Endothelial cell of umbilical vein (primary cell): ENCODE results near the gene EBF4. TPM values are rescaled to one million over a fixed set of nuclear protein-coding genes. Genes with fewer than 3 reads are reported as not detected.

ENCODE experiments used
- BruUV-seq: library from RNA; stranded (reverse); fragments of 400-500 nt; replicated peaks from 2 replicates; lab custom pipeline; 2021; lab: Mats Ljungman, UMichigan
- CTCF ChIA-PET: fragments of 300-600, 350-600 bp; sonication (Branson Sonifier 250); formaldehyde crosslinking; loops from one replicate; lab custom pipeline; 2021; ENCODE audit warnings: antibody characterized with exemption, inconsistent platforms; lab: Charles Lee
- POLR2A ChIA-PET: fragments of 300-600, 350-600 bp; sonication (Branson Sonifier 250); formaldehyde crosslinking; loops from one replicate; lab custom pipeline; 2021; ENCODE audit warnings: antibody characterized with exemption, inconsistent platforms; lab: Charles Lee
- DNase-seq: peaks from one replicate; pipeline ENCODE4 v3.0.0-alpha.2; 2011; ENCODE audit warnings: low read depth, low spot score
- FAIRE-seq: peaks from 2 replicates; lab custom pipeline; 2011; peaks lifted over from hg19 to GRCh38; lab: Jason Lieb, UNC
- H2AFZ ChIP-seq: 2 replicates; pipeline ENCODE4 v1.6.0; 2012; ENCODE audit warnings: low read depth, low read length, control low read depth, inconsistent platforms
- H3K27ac ChIP-seq: 2 replicates; pipeline ENCODE4 v1.5.1; 2011; ENCODE audit warnings: low read depth, mild to moderate bottlenecking, control low read depth, low read length, moderate library complexity; ENCODE audit not compliant: insufficient read depth
- H3K27me3 ChIP-seq, 2 experiments: 2 replicates each; pipeline versions ENCODE4 v1.6.0 to v1.6.1; 2011; ENCODE audit warnings: low read length in 2 of 2, mixed read lengths in 1 of 2; ENCODE audit not compliant: control insufficient read depth in 2 of 2, insufficient read depth in 2 of 2
- H3K36me3 ChIP-seq, 2 experiments: 2 replicates in 1 of 2; 3 replicates in 1 of 2; pipeline ENCODE4 v1.5.1; 2011; ENCODE audit warnings: low read length in 2 of 2, mild to moderate bottlenecking in 1 of 2, moderate library complexity in 1 of 2; ENCODE audit not compliant: control insufficient read depth in 2 of 2, insufficient read depth in 2 of 2; ENCODE audit errors: extremely low read depth in 1 of 2
- H3K4me1 ChIP-seq: 3 replicates; pipeline ENCODE4 v1.5.1; 2011; ENCODE audit warnings: mild to moderate bottlenecking, low read length; ENCODE audit not compliant: control insufficient read depth, insufficient read depth; ENCODE audit errors: extremely low read depth
- H3K4me2 ChIP-seq: 2 replicates; pipeline ENCODE4 v1.6.1; 2011; ENCODE audit warnings: low read length, control low read depth, mixed read lengths; ENCODE audit not compliant: insufficient read depth
- H3K4me3 ChIP-seq, 3 experiments: fragments of 200-600 bp in 1 of 3; sonication (generic), shearing (Covaris generic) in 1 of 3; replicated peaks in 1 of 3; 2 replicates each; pipeline ENCODE4 v1.5.1; 2011 to 2016; ENCODE audit warnings: control low read depth in 3 of 3, low read length in 3 of 3, mild to moderate bottlenecking in 2 of 3, inconsistent platforms in 1 of 3, low read depth in 1 of 3, moderate library complexity in 1 of 3; ENCODE audit not compliant: insufficient read depth in 1 of 3
- H3K79me2 ChIP-seq: 2 replicates; pipeline ENCODE4 v1.6.0; 2012; ENCODE audit warnings: low read length, inconsistent platforms; ENCODE audit not compliant: control insufficient read depth, insufficient read depth
- H3K9ac ChIP-seq: replicated peaks from 2 replicates; pipeline ENCODE3; 2011; ENCODE audit warnings: low read length, control low read depth; ENCODE audit not compliant: insufficient read depth; ENCODE audit errors: extremely low read depth
- H3K9me1 ChIP-seq: replicated peaks from 3 replicates; pipeline ENCODE4 v1.6.0; 2011; ENCODE audit warnings: mild to moderate bottlenecking, low read length; ENCODE audit not compliant: control insufficient read depth, insufficient read depth; ENCODE audit errors: extremely low read depth
- H3K9me3 ChIP-seq: replicated peaks from 2 replicates; pipeline ENCODE4 v1.5.1; 2012; ENCODE audit warnings: low read length, inconsistent platforms; ENCODE audit not compliant: control insufficient read depth, insufficient read depth
- H4K20me1 ChIP-seq: replicated peaks from 2 replicates; pipeline ENCODE3; 2011; ENCODE audit warnings: mild to moderate bottlenecking, low read length; ENCODE audit not compliant: control insufficient read depth, insufficient read depth; ENCODE audit errors: extremely low read depth
- GATA2 ChIP-seq: IDR thresholded peaks from 2 replicates; pipeline ENCODE4 v1.7.0; 2011; ENCODE audit warnings: low read depth, mild to moderate bottlenecking, moderate library complexity, mixed read lengths, low read length; ENCODE audit not compliant: insufficient read length, insufficient read depth
- JUN ChIP-seq: IDR thresholded peaks from 2 replicates; pipeline ENCODE4 v1.6.1; 2011; ENCODE audit warnings: borderline replicate concordance, low read depth; ENCODE audit not compliant: insufficient read length, insufficient read depth
- MYC ChIP-seq: IDR thresholded peaks from one replicate; pipeline ENCODE4 v1.6.1; 2011; ENCODE audit warnings: mild to moderate bottlenecking, low read depth, low read length
- POLR2A ChIP-seq: IDR thresholded peaks from 2 replicates; pipeline ENCODE4 v1.6.1; 2012; ENCODE audit warnings: low read depth, mild to moderate bottlenecking, control low read depth, low read length
- POLR2AphosphoS5 ChIP-seq: IDR thresholded peaks from 2 replicates; pipeline ENCODE4 v1.6.1; 2012; ENCODE audit warnings: low read depth, mild to moderate bottlenecking, control low read depth, low read length, moderate library complexity; ENCODE audit not compliant: insufficient read depth
- dilution Hi-C: fragments of 300-500 bp; cut with MboI; formaldehyde crosslinking; loops from one replicate; pipeline ENCODE4 v1.15.0; 2019; ENCODE audit warnings: low sequenced_read_pairs; ENCODE audit not compliant: extremely low pct_ligation_motif_present
- intact Hi-C: fragments of 100-400 bp; cut with micrococcal nuclease; formaldehyde crosslinking; loops from one replicate; pipeline ENCODE4 v1.10.0; 2022
- polyA plus RNA-seq, 4 experiments: library from polyadenylated mRNA; depleted of rRNA in 3 of 4; stranded (reverse) in 3 of 4; unstranded in 1 of 4; fragments of >200 nt; gene quantifications; 2 replicates each; pipeline versions ENCODE4 v1.2.1 to v1.2.3, GENCODE V29; 2011 to 2012; ENCODE audit warnings: missing spikeins in 1 of 4
- total RNA-seq: library from RNA; stranded (reverse); gene quantifications from 2 replicates; pipeline ENCODE4 v1.2.3, GENCODE V29; 2021
- TF ChIP-seq, protein P1 (sequence below), 2 donors: IDR thresholded peaks; 1 replicate in 1 of 2; 2 replicates in 1 of 2; pipeline ENCODE4 v1.5.1; 2011; ENCODE audit warnings: low read length in 2 of 2, mild to moderate bottlenecking in 2 of 2, moderate library complexity in 2 of 2, control low read depth in 1 of 2, inconsistent platforms in 1 of 2, low read depth in 1 of 2; ENCODE audit not compliant: insufficient read depth in 1 of 2; ENCODE audit errors: extremely low read depth in 1 of 2

Gene EBF4
- total and polyA plus RNA-seq, 2 donors (not counting 3 experiments of a cell fraction or from before 2014, with no cell fraction given): 2.7 to 3.4 TPM

DNA sequence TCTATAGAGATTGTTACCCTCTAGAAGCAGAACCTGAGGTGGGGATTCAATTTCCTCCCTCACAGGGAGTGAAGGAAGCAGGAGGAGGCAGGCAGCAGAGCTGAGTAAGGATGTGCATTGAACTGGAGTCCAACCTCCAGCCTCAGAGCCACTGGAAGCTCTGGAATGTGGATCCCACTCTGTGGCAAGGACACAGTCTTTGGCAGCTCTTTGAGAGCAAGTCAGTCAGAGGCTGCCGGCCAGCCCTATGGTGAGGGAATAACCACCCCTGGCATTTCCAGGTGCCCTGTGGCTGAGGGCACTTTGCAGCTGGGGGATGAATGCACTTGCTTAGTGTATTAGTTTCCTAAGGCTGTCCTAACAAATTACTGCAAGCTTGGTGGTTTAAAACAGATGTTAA is 37.2 kb downstream of the EBF4 start:
- no peak overlapping the region for H3K4me2 ChIP-seq
- no peak for TF ChIP-seq POLR2AphosphoS5
- TF ChIP-seq, protein P1, sequence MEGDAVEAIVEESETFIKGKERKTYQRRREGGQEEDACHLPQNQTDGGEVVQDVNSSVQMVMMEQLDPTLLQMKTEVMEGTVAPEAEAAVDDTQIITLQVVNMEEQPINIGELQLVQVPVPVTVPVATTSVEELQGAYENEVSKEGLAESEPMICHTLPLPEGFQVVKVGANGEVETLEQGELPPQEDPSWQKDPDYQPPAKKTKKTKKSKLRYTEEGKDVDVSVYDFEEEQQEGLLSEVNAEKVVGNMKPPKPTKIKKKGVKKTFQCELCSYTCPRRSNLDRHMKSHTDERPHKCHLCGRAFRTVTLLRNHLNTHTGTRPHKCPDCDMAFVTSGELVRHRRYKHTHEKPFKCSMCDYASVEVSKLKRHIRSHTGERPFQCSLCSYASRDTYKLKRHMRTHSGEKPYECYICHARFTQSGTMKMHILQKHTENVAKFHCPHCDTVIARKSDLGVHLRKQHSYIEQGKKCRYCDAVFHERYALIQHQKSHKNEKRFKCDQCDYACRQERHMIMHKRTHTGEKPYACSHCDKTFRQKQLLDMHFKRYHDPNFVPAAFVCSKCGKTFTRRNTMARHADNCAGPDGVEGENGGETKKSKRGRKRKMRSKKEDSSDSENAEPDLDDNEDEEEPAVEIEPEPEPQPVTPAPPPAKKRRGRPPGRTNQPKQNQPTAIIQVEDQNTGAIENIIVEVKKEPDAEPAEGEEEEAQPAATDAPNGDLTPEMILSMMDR (IDR thresholded peaks at IDR 0.05; ENCODE audit: extremely low read depth in 1 of 2, insufficient read depth in 1 of 2, low read depth in 1 of 2, low read length in 2 of 2): no peak
- H3K27me3 ChIP-seq: peaks cover 9 to 32% of the 10 kb centered on the region in 2 experiments
- no peaks in the 10 kb centered on the region for H3K4me1 ChIP-seq
- no peak overlapping the region for H2AFZ ChIP-seq
- no TSS peak for BruUV-seq
- H3K36me3 ChIP-seq: no peaks in the 10 kb centered on the region
- ChIA-PET POLR2A (no interaction called here), CTCF (interaction anchor here (1.1 to 2.5 kb wide), 4 partner anchors 11 to 14 kb away, joined by 5 to 16 read pairs (median 8); no protein-coding TSS in a partner anchor)
- dilution Hi-C loops: no loop called here
- no peaks in the 10 kb centered on the region for H4K20me1 ChIP-seq
- no peaks in the 10 kb centered on the region for H3K9me1 ChIP-seq
- FAIRE-seq: no peak
- H3K27ac ChIP-seq: no peak overlapping the region
- H3K4me3 ChIP-seq: no peak overlapping the region
- H3K79me2 ChIP-seq: no peaks in the 10 kb centered on the region
- H3K9ac ChIP-seq: no peak overlapping the region
- intact Hi-C loops: no loop called here
- DNase-seq: no peak
- H3K9me3 ChIP-seq: no peaks in the 10 kb centered on the region

DNA sequence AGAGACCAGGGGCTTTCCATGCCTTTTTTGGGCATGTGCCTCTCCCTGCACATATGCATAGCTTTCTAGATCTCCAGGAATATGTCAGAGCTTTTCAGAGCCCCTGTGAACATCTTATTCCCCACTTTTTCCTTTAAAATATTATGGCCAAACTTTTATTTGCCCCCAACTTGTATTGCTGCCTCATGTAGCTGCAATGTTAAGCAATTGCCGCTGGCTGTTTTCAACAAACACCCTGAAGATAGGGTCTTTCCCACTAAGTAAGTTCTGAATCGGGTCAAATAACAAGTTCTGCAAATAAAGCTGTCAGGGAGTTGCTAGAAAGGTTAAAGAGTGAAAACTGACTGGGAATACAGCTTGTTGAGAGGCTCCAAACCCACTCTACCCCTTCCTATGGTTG is 42.3 kb downstream of the EBF4 start:
- dilution Hi-C loops (no loop called here), intact Hi-C loops (no loop called here)
- ChIA-PET POLR2A (no interaction called here), CTCF (interaction anchor here (0.9 to 1.4 kb wide), 3 partner anchors 9 to 116 kb away, joined by 3 read pairs; no protein-coding TSS in a partner anchor)
- FAIRE-seq (no peak), DNase-seq (no peak)
- no peak for TF ChIP-seq MYC
- TF ChIP-seq GATA2: no peak
- TF ChIP-seq JUN: no peak
- TF ChIP-seq, protein P1 (IDR thresholded peaks at IDR 0.05; ENCODE audit: extremely low read depth in 1 of 2, insufficient read depth in 1 of 2, low read depth in 1 of 2, low read length in 2 of 2): no peak
- TF ChIP-seq POLR2A: no peak
- Histone ChIP-seq H3K27ac (no peak overlapping the region), H3K27me3 (peaks cover 0 to 6% of the 10 kb centered on the region in 2 experiments), H3K9me1 (no peaks in the 10 kb centered on the region), H3K36me3 (no peaks in the 10 kb centered on the region), H3K9ac (no peak overlapping the region), H3K9me3 (no peaks in the 10 kb centered on the region), H3K4me1 (no peaks in the 10 kb centered on the region), H4K20me1 (no peaks in the 10 kb centered on the region), H3K4me2 (no peak overlapping the region), H3K79me2 (no peaks in the 10 kb centered on the region), H3K4me3 (no peak overlapping the region), H2AFZ (no peak overlapping the region)
- BruUV-seq: no TSS peak
